ENCODE data around the gene AZU1.
A peak's percentile ranks its signal among the peaks of the same experiment; 100 is the strongest.
"Not testable (repeated sequence)": the region's sequence is repeated elsewhere in the genome, so short reads cannot be mapped to it uniquely, and the experiment has no call there.

The AZU1 gene

DNA sequence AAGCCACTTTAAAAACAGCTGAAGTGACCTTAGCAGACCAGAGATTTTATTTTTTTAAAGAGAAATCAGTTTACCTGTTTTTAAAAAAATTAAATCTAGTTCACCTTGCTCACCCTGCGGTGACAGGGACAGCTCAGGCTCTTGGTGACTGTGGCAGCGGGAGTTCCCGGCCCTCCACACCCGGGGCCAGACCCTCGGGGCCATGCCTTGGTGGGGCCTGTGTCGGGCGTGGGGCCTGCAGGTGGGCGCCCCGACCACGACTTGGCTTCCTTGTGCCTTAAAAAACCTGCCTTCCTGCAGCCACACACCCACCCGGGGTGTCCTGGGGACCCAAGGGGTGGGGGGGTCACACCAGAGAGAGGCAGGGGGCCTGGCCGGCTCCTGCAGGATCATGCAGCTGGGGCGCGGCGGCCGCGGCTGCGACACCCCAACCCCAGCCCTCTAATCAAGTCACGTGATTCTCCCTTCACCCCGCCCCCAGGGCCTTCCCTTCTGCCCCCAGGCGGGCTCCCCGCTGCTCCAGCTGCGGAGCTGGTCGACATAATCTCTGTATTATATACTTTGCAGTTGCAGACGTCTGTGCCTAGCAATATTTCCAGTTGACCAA lies 16.7 kb upstream of the AZU1 start:
- DNase-seq = no peak

DNA sequence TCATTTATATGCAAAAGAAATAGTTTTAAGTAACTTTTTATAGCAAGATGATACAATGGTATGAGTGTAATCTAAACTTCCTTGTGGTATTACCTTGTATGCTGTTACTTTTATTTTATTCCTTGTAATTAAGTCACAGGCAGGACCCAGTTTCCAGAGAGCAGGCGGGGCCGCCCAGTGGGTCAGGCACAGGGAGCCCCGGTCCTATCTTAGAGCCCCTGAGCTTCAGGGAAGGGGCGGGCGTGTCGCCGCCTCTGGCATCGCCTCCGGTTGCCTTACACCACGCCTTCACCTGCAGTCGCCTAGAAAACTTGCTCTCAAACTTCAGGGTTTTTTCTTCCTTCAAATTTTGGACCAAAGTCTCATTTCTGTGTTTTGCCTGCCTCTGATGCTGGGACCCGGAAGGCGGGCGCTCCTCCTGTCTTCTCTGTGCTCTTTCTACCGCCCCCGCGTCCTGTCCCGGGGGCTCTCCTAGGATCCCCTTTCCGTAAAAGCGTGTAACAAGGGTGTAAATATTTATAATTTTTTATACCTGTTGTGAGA lies 16.1 kb upstream of the AZU1 start:
- DNase-seq = no peak

DNA sequence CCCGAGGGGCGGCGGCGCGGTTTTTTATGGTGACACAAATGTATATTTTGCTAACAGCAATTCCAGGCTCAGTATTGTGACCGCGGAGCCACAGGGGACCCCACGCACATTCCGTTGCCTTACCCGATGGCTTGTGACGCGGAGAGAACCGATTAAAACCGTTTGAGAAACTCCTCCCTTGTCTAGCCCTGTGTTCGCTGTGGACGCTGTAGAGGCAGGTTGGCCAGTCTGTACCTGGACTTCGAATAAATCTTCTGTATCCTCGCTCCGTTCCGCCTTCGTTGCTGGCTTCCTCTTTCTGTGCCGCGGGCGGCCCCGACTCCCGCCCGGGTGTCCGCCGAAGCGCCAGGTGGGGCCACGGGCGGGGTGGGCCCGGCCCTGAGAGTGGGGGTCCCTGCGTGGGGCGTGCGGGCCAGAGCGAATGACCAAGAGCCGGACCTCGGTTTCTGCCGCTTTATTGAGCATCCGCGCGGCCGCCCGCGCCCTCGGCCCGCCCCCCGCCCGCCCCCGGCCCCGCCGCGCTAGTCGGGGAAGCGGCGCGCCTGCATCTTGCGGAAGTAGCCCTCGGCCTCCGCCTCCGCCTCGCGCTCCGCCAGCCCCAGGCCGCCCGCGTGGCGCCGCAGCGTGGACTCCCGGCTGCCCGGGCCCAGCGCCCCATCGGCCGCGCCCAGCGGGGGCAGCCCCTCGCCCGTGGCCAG lies 15.4 kb upstream of the AZU1 start:
- no peak for DNase-seq

DNA sequence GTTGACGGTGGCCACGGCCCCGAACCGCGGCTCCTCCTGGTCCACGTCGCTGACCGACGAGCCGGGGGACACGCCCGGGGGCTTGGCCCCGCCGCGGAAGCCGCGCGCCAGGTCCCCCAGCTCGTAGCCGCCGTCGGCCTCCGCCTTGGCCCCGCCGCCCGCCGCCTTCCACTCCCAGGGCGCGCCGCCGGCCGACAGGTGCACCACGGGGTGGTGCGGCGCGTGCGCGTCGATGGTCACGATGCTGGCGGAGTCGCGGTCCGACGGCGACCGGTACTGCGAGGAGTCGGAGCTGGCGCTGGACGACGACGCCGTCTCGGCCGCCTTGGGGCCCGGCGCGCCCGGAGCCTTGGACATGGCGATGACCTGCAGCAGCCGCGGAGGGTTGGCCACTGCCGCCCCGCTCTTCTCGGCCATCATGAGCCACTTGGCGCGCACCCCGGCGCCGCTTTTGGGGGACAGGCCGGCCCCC lies 14.9 kb upstream of the AZU1 start:
- no peak for DNase-seq

DNA sequence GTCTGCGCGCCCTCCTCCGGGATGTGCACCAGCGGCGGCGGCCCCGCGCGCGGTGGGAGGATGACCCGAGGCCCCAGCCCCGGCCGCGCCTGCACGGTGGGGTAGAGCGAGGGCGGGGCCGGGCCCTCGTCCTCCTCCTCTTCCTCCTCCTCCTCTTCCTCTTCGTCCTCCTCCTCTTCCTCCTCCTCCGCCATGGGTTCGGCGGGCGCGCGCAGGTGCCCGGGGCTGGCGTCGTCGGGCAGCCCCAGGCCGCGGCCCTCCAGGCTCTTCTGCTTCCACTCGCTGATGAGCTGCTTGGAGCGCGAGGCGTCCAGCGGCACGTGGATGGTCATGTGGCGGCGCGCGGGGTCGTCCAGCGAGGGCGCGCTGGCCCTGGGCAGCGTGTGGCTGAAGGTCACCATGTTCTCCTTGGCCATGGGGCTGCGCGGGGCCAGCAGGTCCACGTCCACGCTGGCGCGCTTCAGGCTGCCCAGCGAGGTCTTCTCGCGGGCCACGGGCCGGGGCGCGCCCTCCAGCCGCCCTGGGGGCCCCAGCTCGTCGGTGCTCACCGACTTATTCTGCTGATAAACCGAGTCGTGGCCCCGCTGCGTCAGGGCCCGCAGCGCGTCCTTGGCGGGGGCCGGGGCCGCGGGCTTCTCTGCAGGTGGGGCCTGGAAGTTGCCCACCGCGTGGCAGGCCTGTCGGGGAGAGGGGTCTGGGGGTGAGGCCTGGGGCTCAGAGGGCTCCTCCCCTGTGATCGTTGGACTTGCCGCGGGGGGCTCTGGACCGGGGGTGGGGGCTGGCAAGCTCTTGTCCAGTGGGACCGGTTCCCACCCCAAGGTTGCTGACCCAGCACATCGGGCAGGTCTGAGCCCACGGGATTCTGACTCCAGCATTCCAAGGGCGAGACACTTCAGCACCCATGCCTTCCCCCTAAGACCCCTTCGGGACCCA lies 14.2 kb upstream of the AZU1 start:
- DNase-seq = no peak

DNA sequence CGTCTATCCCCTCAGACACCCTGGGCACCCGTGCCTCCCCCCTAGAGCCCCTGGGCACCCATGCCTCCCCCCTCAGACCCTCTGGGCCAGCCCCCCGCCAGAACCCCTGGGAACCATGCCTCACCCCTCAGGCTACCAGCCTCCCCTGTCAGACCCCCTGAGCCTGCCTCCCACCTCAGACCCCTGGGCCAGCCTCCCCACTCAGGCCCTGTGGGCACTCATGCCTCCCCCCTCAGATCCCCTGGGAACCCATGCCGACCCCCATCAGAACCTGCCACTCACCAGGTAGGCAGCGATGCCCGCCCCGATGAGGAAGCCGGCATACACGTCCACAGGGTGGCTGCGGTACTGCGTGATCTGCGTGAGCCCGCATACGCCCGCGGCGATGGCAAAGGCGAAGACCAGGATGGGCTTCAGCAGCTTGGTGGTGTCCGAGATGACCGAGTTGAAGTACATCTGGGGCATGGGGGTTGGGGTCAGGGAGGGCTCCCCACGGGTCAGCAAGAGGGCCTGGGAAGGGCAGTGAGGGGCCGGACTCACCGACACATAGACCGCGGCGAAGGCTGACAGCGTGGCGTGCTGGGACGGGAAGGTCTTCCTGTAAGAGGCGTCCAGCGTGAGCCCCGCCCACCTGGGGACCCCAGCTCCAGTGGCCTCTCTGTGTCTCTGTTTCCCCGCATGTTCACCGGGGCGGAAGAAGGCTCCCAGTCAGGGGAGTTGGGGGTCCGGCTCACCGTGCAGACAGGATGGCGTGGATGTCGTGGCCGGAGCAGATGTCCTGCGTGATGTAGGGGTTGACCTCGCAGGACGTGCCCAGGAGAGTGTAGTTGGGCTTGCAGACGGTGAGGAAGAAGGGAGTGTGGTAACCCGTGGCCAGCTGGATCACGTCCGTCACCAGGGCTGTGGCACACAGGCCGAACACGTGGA lies 13.2 kb upstream of the AZU1 start:
- DNase-seq = no peak

DNA sequence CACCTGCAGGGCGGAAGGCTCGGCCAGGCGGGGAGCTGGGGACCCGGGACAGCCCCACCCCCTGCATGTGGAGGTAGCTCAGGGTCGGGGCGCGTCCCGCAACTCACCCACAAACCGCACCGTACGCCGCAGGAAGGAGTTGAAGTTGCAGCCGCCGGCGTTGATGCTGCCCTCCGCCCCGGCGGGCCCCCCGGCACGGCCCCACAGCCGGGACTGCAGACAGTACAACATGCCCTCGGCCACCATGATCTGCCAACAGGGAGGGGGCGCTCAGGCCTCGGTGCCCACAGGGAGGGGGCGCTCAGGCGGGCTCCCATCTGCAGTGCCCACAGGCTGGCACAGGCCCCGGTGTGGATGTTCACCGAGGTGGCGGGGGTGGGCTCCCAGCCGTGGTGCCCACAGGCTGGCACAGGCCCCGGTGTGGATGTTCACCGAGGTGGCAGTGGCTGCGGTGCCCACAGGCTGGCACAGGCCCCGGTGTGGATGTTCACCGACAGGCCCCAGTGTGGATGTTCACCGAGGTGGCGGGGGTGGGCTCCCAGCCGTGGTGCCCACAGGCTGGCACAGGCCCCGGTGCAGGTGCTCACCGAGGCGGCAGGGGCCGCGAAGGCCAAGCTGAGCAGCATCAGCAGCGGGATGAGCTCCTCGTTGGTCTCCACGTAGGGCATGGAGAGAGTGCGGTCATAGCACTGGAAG lies 12.4 kb upstream of the AZU1 start:
- DNase-seq = no peak

DNA sequence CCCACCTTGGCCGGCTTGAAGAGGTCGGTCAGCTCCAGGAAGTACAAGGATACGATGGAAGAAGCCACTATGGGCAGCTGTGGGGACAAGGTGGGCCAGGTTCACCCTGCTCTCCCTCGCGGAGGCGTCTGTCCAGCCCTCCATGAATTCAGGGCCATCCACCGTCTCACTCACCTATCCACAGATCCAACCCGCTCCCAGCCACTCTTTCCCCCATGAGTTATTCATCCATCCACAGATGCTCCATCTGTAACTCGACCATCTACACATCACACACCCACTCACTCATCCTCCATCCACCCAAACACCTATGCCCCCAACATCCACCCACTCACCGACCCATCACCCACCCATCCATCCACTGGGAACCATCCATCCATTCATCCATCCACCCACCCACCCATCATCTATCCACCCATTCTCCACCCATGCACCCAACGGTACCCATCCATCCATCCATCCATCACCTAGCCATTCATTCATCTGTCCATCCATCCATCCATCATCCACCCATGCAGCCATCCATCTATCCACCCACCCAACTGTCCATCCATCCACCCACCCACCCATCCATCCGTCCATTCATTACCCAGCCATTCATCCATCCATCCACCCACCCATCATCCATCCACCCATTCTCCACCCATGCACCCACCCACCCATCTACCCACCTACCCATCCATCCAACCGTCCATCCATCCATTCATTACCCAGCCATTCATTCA lies 11.7 kb upstream of the AZU1 start:
- DNase-seq = no peak

DNA sequence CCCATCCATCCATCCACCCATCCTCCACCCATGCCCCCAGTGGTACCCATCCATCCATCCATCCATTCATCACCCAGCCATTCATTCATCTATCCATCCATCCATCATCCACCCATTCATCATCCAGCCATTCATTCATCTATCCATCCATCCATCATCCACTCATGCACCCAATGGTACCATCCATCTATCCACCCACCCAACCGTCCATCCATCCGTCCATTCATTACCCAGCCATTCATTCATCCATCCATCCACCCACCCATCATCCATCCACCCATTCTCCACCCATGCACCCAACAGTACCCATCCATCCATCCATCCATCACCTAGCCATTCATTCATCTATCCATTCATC lies 11.2 kb upstream of the AZU1 start:
- no peak for DNase-seq

DNA sequence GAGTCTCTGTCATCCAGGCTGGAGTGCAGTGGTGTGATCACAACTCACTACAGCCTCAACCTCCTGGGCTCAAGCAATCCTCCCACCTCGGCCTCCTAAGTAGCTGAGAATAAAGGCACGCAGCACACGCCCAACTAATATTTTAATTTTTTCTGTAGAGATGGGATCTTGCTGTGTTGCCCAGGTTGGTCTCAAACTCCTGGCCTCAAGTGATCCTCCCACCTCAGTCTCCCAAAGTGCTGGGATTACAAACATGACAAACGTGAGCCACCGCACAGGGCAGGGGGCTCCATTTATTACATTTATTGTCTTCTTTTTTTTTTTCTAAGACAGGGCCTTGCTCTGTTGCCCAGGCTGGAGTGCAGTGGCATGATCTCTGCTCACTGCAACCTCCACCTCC lies 7.4 kb upstream of the AZU1 start:
- not testable (repeated sequence) for DNase-seq

DNA sequence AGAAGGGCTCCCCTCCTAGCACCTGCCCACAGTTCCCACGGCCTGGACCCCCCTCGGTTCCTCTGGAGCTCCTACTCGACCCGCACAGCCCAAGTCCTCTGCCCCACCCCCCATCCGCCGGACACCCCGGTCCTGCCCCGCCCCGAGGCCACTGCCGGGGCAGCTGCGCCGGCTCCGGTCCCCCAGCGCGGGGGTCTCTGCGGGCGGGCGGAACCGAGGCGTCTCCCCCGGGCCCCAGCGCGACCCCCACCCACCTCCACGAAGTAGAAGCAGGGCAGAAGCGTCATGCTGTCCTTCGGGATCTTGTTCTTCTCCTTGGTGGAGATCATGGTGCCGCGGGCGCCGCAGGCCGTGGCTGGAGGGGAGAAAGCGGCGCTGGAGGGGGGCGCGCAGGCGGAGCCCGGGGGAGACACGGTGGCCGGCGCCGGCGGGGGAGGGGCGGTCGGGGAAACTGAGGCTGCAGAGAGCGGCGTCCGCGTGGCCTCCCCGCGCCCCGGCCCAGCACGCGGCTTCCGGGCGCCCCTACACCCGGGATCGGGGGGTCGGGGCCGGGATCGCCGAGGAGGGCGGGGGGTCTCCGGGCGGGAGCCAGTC lies 6.3 kb upstream of the AZU1 start:
- no peak for DNase-seq

DNA sequence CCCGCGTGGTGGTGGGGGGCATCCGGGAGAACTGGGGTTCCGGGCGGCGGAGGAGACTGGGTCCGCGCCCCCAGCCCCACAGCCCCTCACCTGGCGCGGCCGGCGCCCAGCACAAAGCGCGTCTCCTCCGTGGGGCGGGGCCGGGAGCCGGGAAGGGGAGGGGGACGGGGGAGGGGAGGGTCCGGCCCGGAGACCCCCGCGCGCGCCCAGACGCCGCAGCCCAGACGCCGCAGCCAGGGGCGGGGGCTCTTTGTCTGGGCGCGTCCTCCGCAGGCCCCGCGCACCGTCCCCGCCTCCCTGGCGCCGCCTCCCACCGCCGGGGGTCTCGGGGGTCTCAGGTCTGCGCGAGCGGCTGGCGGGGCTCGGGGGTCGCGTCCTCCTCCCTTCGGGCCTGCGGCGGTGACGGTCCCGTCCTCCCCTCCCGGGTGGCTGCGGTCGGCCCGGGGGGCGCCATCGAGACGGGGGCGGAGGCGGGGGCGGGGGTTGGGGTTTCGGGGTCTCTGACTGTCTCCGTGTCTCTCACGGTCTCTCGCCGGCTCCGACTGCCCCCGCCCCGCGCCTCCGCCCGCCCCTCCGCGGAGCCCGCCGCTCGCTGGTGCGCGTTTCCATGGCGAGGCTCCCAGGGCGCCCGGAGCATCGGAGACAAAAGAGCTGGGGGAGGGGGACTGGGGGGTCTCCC lies 5.7 kb upstream of the AZU1 start, which contains the start of gene PLPPR3:
TSS of gene PLPPR3 (minus strand) at position 131 of the 679 bp plus-strand sequence. CDS start 396 bp downstream, outside the sequence.
- DNase-seq = peak; percentile 28

DNA sequence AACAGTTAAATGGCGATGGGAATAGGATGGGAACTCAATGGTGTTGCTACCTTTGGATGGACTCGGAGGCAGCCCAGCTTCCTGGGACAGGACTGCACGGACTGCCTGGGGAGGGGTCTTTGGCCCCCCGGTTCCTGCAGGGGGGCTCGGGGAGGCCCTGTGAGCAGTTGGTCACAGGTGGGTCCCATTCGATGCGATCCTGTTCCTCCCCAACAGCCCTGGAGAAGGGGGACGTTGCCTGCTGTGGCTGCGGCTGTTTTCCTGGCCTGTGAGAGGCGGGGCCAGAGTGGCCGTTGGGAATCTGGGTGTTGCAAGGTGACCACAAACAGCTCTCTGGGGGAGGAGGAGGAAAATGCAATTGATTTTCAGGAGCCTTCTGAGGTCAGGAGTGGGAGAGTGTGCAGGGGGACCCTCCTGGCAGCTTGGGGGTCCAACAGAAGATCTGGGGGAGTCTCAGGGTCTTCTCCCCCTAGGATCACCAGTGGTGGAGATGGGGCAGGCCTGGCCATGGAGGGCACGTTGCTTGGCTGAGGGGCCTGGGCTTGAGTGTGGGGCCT lies 4.0 kb upstream of the AZU1 start:
- no peak for DNase-seq

DNA sequence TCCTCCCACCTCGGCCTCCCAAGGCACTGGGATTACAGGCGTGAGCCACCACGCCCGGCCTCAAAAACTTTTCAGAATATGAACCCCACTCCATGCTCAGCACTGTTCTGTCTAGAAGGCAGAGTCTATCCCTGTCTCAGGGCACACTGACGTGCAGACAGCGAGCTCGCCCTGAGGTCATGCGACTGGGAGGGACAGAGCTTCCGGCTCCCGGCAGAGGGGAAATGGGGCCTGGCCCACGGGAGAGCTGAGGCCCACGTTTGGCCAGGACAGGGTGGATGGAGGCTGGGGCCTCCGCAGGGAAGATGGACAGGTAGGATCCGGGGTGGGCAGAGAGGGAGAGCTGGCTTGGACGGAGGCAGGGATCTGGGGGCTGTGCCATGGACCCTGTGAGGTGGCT lies 2.8 kb upstream of the AZU1 start:
- no peak for DNase-seq

DNA sequence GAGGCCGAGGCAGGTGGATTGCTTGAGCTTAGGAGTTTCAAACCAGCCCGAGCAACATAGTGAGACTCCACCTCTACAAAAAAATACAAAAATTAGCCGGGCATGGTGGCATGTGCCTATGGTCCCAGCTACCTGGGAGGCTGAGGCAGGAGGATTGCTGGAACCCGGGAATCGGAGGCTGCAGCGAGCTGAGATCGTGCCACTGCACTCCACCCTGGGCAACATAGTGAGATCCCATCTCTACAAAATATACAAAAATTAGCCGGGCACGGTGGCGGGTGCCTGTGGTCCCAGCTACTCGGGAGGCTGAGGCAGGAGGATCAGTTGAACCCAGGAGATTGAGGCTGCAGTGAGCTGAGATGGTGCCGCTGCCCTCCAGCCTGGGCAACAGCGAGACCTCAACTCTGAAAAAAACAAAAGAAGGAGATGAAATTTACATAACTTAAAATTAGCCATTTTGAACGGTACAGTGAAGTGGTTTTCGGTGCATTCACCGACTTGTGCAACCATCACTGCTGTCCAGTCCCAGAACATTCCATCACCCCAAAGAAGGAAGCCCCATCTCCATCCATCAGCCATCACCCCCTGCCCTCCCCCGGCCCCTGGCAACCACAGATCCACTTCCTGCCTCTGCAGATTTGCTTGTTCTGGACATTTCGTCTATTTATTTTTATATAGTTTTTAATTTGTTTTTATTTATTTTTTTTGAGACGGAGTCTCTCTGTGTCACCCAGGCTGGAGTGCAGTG lies 1.6 kb upstream of the AZU1 start:
- DNase-seq = no peak

DNA sequence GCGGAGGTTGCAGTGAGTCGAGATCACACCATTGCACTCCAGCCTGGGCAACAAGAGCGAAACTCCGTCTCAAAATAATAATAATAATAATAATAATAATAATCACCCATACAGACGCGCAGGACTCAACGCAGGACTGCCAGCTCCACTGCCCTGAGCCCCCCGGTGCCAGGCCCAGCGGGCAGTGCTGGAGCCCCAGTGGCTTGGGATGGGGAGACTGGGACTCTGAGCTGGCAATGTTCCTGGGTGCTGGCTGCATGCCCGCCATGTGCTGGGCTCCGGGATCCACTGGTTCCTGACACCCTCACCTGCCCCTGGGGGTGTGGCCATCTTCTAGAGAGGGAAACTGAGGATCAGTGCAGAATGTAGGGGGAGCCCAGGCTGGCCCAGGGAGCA lies 325 bp upstream of the AZU1 start:
- DNase-seq = no peak

DNA sequence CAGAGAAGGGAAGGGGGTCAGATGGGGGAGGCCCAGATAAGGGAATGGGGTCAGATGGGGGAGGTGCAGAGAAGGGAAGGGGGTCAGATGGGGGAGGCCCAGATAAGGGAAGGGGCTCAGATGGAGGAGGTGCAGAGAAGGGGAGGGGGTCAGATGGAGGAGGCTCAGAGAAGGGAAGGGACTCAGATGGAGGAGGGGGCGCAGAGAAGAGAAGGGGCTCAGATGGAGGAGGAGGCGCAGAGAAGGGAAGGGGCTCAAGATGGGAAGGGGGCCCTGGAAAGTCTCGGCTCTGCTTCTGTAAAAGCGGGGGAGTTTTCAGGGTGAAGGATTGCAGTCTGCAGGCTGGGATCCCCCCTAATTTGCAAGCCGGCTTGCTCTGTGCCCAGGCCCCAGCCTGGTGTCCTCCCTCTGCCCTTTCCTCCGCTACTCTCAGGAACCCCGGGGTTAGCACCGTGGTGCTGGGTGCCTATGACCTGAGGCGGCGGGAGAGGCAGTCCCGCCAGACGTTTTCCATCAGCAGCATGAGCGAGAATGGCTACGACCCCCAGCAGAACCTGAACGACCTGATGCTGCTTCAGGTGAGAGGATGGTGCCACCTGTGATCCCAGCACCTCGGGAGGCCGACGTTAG lies 1.6 kb downstream of the AZU1 start:
- DNase-seq = no peak

Data from NCI-H2227 treated with DMSO at 0.1 percent for 48 hours (cell line).